ENCODE measurements around the gene CPN2.
A peak's percentile ranks its signal among the peaks of the same experiment; 100 is the strongest.

The CPN2 gene

GRCh38 chr3:194313560-194314387 is 37.4 kb downstream of the CPN2 start:
- no peak for DNase-seq (ENCODE audit: low read depth in 2 of 2)

DNA sequence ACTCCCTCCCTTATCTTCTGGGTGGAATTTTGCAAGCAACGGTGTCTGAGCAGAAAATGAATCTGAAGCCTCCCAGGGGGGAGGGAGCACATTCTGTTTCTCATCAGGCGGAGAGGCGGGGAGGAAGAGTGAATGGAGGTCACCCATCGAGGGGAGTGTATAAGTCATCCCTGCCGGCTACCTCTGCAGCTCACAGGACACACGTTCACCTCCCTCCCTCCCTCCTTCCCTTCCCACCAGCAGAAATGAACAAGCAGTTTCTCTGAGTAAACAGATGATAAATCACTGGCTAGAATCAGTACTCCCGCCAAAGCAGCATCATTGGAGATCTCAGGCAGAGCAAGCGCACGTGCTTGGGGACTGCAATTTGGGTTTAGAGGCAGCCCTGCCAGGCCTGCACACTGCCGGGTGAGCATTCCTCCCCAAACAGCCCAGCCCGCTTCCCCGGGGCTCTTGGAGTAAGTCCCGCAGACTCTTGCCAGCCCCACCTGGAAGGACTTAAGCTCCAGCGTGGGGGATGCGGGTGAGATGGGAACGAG is 38.3 kb downstream of the CPN2 start:
- DNase-seq (ENCODE audit: low read depth in 2 of 2) = no peak

DNA sequence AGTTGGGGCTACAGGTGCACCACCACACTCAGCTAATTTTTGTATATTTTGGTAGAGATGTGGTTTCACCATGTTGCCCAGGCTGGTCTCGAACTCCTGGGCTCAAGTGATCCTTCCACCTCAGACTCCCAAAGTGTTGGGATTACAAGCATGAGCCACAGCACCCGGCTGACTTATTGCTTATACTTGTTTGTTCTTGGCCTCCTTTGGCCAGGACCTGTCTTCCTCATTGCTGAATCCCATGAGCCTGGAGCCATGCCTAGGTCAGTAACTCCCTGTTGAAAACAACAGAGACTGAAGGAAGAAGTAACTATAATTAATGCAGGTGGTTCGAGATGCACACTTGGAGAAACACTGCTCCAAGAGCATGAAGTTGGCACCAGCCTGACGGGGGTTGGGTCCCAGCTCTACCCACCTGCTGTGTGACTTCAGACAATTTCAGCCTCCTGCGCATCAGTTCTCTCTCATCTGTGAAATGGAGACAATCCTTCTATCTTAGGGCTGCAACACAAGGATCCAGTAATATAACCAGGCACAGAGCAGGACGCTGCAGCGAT is 38.9 kb downstream of the CPN2 start:
- no peak for DNase-seq (ENCODE audit: low read depth in 2 of 2)

DNA sequence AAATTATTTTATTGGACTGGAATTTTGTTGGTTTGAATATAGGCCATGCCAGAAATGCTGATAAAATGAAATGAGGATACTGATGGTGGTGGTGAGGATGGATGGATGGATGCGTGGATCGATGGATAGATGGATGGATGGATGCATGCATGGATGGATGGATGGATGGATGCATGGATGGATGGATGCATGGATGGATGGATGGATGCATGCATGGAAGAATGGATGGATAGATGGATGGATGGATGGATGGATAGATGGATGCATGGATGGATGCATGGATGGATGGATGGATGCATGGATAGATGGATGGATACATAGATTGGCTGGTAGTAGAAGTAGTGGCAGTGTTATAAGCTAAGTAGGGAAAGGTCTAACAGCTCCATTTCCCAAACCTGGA is 40.1 kb downstream of the CPN2 start:
- DNase-seq (ENCODE audit: low read depth in 2 of 2) = no peak

- no peak for DNase-seq (ENCODE audit: low read depth in 2 of 2)
These were observed 40.9 kb downstream of the CPN2 start for GRCh38 chr3:194310060-194310835.

DNA sequence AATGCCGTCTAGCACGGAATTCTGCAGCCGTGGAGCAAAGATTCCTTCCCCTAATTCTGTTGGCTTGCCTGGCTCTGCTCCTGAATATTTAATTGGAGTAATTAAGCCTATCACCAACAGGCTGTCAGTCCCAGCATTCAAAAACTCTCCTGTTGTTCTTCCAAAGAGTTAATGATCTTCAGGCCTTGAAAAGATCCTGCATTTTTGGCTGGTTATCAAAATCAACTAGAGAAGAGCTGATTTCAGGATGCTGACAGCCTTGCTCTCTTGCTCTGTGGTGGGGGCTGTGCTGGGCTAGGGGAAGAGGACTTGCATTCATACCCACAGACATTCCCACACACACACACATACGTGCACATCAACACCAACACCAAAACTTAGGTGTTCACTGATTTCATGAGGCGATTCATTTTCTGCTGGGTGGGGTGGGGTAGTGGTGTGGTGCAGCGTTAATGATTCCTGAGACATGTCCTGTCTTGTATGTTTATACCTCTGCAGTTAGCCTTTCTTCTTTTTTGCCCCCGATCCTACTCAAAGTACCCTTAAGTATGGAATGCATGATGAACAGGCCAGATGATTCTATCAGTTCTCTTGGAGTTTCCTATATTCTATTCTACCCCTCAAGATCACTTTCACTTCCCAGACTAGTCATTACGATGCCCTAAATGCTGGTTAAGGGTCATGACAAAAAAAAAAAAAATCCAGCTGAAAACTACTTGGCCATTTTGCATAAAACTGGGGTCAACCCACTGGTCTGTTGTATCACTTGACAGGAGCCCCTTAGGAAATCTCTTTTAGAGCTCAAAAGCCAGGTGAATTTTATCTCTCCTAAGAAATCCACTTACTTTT is 42.3 kb downstream of the CPN2 start:
- no peak for DNase-seq (ENCODE audit: low read depth in 2 of 2)

GRCh38 chr3:194307849-194308248 is 43.3 kb downstream of the CPN2 start:
- no peak for DNase-seq (ENCODE audit: low read depth in 2 of 2)

DNA sequence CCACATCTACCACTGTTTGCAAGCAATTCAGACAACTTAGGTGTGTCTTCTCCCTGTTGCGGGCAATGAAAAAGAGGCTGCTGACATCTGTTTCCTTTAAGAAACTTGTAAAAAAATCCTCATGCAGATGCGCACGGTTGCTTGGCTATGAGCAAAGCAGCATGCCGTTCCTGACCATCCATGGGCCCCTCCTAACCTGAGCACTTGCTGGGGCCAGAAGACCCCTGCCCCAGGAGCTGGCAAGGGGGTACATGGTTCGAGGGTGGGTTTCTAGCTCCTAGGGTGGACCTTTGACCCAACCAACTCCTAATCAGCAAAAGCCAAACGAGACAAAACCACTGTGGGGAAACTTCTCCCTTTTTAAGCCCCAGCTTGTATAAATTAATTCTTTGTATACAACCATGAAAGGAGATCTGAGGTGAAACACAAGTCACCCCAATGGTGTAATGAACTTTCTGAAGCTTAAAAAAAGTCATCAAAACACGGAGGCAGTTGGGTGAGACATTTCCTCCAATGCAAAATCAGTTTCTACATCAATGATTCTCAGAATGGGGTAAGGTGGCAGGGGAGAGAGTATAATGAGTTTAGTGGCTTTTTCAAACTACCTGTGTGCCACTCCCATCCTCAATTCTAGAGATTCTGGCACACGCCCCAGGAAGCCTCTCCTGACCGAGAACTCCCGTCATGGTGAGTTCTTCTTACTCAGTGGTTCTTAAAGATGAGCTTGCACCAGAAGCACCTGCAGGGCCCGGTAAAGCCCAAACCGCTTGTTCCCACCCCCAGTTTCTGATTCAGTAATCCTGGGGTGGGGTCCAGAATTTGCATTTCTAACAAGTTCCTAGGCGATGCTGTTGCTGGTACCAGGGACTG is 44.1 kb downstream of the CPN2 start:
- no peak for DNase-seq (ENCODE audit: low read depth in 2 of 2)

DNA sequence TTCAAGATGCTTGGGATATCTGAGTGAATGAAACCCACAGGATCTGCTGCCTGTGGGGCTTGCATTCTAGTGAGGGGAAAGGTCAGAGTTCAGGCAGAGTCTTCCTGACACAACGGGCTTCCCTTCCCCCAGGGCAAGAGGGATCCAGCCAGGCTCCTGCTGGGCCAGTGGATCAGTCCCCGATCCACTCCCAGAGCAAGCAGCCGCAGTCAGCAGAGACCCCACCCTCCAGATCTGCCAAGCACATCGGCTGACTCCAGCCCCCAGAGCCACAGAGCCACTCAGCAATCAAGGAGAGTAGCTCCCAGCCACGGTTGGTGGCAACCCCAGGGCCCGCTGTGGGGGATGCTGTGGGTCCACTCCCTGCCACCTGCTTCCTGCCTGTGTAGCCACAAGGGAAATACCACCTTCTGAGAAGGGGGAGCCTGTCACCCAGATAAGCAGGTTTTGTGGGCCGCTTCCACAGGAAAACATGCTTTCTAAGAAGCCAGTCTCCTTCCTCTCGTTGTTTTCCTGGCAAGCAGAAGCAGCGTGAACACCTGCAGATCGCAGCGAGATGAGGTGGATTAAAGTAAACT is 44.9 kb downstream of the CPN2 start:
- DNase-seq (ENCODE audit: low read depth in 2 of 2) = peak in 1 of 2 donors; percentile 20

DNA sequence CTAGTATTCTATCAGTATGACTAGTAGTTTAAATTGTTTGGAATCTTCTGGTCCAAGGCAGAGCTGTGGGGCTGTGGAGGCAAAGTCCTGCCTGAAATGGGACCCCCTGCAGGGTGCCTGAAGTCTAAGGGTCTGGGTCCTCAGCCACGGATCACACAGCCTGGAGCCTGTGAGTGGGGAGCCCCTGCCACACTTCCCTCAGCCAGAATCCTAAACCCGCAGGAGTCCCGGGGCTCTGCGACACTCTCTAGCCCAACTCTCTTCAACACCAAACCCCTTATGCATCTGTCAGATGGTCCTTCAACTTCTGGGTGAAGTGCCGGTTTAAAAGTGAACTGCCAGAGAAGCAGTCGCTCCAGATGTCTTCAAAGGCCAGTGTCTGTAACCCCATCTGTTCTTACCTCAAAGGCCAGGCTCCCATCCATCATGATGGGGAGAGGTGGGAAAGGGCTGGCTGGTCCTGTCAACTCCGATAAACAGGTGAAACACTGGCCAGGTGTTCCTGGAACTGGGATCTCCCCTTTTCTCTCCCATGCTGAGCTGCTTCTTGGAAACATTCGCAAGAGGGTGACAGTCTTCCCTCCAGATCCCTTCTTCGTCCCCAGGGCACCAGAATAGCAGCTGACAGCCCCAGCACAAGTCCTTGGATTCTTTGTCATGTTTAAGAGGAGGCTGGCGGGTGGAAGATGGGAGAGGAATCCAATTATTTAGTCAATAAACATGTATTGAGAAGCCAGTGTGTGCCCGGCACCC is 45.6 kb downstream of the CPN2 start:
- DNase-seq (ENCODE audit: low read depth in 2 of 2) = no peak

DNA sequence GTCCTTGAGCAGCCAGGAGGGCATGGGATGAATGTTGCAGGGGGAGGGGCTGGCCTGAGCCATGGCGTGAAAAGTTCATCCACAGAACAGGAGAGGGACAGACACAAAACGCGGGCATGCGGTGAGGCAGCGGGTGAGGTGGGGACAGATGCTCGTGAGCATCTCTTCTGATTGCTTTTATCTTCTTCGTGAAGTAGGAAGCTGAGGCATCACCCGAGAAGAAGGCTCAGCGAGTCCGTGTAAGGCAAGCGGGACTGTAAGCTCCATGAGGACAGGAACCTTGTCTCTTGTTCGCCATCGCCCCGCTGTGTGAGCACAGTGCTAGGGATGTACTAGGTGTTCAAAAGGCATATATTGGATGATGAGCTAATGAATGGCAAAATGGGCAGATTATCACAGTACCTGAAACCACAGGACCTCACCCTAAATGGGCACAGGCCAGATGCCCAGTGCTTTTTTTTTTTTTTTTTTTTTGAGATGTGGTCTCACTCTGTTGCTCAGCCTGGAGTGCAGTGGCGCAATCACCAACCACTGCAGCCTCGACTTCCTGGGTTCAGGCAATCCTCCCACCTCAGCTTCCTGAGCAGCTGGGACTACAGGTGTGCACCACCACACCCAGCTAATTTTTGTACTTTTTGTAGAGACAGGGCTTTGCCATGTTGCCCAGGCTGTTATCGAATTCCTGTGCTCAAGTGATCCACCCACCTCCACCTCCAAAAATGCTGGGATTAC is 46.8 kb downstream of the CPN2 start:
- DNase-seq (ENCODE audit: low read depth in 2 of 2) = no peak

GRCh38 chr3:194303749-194304148 is 47.4 kb downstream of the CPN2 start:
- DNase-seq (ENCODE audit: low read depth in 2 of 2) = no peak

DNA sequence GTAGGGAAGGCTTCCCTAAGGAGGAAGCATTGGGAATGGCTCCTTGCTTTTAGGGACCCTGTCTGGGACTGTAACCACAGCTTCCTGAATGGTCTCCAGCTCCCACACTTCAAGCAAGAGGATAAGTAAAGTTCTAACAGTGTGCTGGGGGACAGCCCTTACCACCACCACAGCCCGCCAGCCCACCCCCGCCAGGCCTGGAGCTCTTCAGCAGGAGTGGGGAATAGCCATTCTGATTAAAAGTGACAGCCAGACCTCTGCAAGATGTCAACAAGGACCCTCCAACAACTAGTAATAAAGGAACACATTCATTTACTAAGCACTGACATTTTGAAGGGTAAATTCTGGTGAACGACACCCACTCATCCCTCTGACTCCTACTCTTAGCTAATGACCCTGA is 49.4 kb downstream of the CPN2 start:
- no peak for DNase-seq (ENCODE audit: low read depth in 2 of 2)

GRCh38 chr3:194300936-194301335 is 50.2 kb downstream of the CPN2 start:
- DNase-seq (ENCODE audit: low read depth in 2 of 2) = no peak

DNA sequence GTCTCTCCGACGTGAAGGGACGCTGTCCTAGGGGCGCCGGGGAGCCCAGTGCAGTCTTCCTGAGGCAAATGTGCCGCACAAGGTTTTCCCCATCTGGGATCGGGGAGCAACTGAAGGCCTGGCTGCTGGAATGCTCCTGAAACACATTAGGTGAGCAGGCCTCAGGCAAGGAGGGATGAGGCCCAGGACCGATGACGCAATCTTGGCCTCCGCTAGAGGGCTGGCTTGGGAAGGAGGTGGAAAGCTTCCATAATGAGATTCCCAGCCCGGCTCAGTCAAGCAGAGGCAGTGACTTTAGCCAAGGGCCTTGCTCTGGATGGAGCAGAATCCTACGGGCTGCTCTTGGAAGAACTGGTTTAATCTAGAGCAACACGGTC is 50.8 kb downstream of the CPN2 start:
- DNase-seq (ENCODE audit: low read depth in 2 of 2) = no peak

DNA sequence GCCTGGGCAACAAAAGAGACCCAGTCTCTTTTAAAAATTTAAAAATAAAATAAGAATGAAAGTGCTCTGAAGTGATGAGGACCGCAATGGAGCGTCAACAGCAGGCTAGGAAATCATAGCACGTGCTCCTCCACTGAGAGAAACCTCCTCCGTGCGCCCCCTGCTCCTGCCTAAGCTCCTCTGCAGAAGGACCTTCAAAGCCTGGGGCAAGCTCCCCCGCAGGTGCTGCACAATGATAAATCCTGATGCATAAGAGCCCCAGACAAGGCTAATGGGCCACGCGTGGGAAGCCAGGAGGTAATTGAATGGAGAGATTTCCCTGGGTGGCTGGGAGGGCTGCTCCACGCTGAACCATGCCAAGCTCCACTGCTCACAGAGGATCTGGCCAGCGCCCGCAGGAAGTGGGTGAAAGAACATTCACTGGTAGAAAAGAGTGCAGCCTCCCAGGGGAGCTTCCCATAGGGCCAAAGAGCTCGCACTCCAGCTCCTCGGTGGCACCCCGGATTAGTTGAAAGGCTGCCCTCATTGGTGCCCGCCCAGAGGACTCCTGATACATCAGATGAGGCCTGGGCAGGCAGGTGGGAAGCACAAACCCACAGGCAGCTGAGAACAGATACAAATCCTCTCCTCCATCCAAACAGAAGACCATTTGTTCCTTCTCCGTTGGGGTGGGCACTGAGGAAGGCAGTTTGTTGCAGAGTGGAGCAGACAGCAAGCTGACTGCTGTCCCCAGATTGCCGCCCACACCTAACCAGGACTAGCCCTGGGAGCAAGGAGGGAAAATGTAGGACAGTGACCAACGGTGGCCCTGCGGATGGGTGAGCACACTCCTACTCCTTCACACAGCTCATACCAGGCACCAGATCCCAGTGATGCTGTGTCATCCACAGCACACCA is 52.5 kb downstream of the CPN2 start:
- DNase-seq (ENCODE audit: low read depth in 2 of 2) = no peak

GRCh38 chr3:194296454-194297263 is 54.5 kb downstream of the CPN2 start:
- no peak for DNase-seq (ENCODE audit: low read depth in 2 of 2)
